H1 (cell line): ENCODE data around the gene SPATA16. TPM values are rescaled to one million over a fixed set of nuclear protein-coding genes. Genes with fewer than 3 reads are reported as not detected.

Source experiments
- BRCA1 ChIP-seq: IDR thresholded peaks from 2 replicates; pipeline ENCODE4 v1.6.1; 2012; ENCODE audit warnings: low read depth, low read length, improper control_type of control experiment
- CBX5 ChIP-seq: fragments of 300-800, 300-1000 bp; sonication (generic); IDR thresholded peaks from 2 replicates; pipeline ENCODE4 v1.7.1; 2016; ENCODE audit warnings: antibody characterized with exemption, low read length, low read depth
- KDM4A ChIP-seq: IDR thresholded peaks from one replicate; pipeline ENCODE4 v1.7.1; 2012; ENCODE audit warnings: low read depth, mild to moderate bottlenecking, moderate library complexity, low read length, inconsistent platforms; ENCODE audit not compliant: severe bottlenecking
- MAFK ChIP-seq: IDR thresholded peaks from 2 replicates; pipeline ENCODE4 v1.6.1; 2012; ENCODE audit warnings: low read depth, mild to moderate bottlenecking, improper control_type of control experiment, low read length
- POLR2A ChIP-seq, 2 experiments: IDR thresholded peaks; 1 replicate in 1 of 2; 2 replicates in 1 of 2; pipeline ENCODE4 v1.6.1; 2011; ENCODE audit warnings: low read depth in 2 of 2, low read length in 2 of 2, mild to moderate bottlenecking in 2 of 2; ENCODE audit errors: control extremely low read depth in 1 of 2
- SIX5 ChIP-seq: IDR thresholded peaks from 2 replicates; pipeline ENCODE4 v1.6.1; 2011; ENCODE audit warnings: mild to moderate bottlenecking, low read depth, low read length
- TEAD4 ChIP-seq: IDR thresholded peaks from 2 replicates; pipeline ENCODE4 v1.6.1; 2012; ENCODE audit warnings: low read depth, low read length, inconsistent platforms, mixed read lengths
- polyA plus RNA-seq, 7 experiments: library from polyadenylated mRNA; depleted of rRNA in 3 of 7; stranded (reverse) in 5 of 7; unstranded in 2 of 7; fragments of >200 nt in 5 of 7; fragments of 200-250 nt in 2 of 7; gene quantifications; 1 replicate in 5 of 7; 2 replicates in 1 of 7; 4 replicates in 1 of 7; pipeline versions ENCODE4 v1.2.1 to v1.2.3, GENCODE V29; 2011 to 2013; ENCODE audit warnings: missing spikeins in 2 of 7, mixed read lengths in 2 of 7
- total RNA-seq: library from RNA; stranded (reverse); fragmentation: NEBNext Ultra II Directional; extraction: Animal tissue kit (Norgen Biotek cat#: 25700); gene quantifications from 2 replicates; pipeline ENCODE4 v1.2.1, GENCODE V29; 2021
- TF ChIP-seq, protein P1 (sequence below): fragments of 300-600 bp; sonication (generic); IDR thresholded peaks from 2 replicates; pipeline ENCODE4 v1.7.1; 2012; ENCODE audit warnings: low read length, moderate library complexity, mild to moderate bottlenecking, inconsistent platforms; ENCODE audit not compliant: insufficient replicate concordance
- TF ChIP-seq, protein P2 (sequence below), 3 experiments: IDR thresholded peaks; 1 replicate in 2 of 3; 2 replicates in 1 of 3; pipeline versions ENCODE4 v1.5.1 to v1.6.1; 2011; ENCODE audit warnings: low read length in 3 of 3, mild to moderate bottlenecking in 3 of 3, inconsistent platforms in 2 of 3, low read depth in 1 of 3, moderate library complexity in 1 of 3; ENCODE audit not compliant: insufficient read depth in 1 of 3; ENCODE audit errors: control extremely low read depth in 1 of 3

The SPATA16 gene
- total and polyA plus RNA-seq, 2 of the 8 experiments (the other 6 are each of a cell fraction or from before 2014, with no cell fraction given) = 0.05 to 2.7 TPM

DNA sequence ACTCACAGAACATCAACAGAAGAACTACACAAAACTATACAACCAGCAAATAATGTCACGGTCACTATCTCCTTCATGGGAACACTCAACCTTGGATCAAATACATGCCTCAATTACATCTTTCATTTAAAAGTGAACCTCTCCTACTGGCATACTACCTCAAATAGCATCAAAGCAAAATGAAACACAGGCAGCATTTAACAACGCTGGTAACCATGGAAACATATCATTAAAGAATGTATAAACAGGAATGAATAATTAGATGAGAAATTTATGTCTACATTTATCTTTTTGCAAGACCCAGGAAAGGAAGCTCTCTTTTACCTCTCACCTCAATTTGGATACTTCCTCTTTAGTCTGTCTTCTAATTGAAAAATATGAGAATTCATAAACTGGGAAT lies 172.4 kb downstream of the SPATA16 start (continued):
- TF ChIP-seq, protein P1, sequence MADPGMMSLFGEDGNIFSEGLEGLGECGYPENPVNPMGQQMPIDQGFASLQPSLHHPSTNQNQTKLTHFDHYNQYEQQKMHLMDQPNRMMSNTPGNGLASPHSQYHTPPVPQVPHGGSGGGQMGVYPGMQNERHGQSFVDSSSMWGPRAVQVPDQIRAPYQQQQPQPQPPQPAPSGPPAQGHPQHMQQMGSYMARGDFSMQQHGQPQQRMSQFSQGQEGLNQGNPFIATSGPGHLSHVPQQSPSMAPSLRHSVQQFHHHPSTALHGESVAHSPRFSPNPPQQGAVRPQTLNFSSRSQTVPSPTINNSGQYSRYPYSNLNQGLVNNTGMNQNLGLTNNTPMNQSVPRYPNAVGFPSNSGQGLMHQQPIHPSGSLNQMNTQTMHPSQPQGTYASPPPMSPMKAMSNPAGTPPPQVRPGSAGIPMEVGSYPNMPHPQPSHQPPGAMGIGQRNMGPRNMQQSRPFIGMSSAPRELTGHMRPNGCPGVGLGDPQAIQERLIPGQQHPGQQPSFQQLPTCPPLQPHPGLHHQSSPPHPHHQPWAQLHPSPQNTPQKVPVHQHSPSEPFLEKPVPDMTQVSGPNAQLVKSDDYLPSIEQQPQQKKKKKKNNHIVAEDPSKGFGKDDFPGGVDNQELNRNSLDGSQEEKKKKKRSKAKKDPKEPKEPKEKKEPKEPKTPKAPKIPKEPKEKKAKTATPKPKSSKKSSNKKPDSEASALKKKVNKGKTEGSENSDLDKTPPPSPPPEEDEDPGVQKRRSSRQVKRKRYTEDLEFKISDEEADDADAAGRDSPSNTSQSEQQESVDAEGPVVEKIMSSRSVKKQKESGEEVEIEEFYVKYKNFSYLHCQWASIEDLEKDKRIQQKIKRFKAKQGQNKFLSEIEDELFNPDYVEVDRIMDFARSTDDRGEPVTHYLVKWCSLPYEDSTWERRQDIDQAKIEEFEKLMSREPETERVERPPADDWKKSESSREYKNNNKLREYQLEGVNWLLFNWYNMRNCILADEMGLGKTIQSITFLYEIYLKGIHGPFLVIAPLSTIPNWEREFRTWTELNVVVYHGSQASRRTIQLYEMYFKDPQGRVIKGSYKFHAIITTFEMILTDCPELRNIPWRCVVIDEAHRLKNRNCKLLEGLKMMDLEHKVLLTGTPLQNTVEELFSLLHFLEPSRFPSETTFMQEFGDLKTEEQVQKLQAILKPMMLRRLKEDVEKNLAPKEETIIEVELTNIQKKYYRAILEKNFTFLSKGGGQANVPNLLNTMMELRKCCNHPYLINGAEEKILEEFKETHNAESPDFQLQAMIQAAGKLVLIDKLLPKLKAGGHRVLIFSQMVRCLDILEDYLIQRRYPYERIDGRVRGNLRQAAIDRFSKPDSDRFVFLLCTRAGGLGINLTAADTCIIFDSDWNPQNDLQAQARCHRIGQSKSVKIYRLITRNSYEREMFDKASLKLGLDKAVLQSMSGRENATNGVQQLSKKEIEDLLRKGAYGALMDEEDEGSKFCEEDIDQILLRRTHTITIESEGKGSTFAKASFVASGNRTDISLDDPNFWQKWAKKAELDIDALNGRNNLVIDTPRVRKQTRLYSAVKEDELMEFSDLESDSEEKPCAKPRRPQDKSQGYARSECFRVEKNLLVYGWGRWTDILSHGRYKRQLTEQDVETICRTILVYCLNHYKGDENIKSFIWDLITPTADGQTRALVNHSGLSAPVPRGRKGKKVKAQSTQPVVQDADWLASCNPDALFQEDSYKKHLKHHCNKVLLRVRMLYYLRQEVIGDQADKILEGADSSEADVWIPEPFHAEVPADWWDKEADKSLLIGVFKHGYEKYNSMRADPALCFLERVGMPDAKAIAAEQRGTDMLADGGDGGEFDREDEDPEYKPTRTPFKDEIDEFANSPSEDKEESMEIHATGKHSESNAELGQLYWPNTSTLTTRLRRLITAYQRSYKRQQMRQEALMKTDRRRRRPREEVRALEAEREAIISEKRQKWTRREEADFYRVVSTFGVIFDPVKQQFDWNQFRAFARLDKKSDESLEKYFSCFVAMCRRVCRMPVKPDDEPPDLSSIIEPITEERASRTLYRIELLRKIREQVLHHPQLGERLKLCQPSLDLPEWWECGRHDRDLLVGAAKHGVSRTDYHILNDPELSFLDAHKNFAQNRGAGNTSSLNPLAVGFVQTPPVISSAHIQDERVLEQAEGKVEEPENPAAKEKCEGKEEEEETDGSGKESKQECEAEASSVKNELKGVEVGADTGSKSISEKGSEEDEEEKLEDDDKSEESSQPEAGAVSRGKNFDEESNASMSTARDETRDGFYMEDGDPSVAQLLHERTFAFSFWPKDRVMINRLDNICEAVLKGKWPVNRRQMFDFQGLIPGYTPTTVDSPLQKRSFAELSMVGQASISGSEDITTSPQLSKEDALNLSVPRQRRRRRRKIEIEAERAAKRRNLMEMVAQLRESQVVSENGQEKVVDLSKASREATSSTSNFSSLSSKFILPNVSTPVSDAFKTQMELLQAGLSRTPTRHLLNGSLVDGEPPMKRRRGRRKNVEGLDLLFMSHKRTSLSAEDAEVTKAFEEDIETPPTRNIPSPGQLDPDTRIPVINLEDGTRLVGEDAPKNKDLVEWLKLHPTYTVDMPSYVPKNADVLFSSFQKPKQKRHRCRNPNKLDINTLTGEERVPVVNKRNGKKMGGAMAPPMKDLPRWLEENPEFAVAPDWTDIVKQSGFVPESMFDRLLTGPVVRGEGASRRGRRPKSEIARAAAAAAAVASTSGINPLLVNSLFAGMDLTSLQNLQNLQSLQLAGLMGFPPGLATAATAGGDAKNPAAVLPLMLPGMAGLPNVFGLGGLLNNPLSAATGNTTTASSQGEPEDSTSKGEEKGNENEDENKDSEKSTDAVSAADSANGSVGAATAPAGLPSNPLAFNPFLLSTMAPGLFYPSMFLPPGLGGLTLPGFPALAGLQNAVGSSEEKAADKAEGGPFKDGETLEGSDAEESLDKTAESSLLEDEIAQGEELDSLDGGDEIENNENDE = no peak
- TF ChIP-seq POLR2A (IDR thresholded peaks at IDR 0.05; ENCODE audit: control extremely low read depth in 1 of 2, low read depth in 2 of 2, low read length in 2 of 2) = no peak
- no peak for TF ChIP-seq MAFK
- no peak for TF ChIP-seq SIX5
- TF ChIP-seq TEAD4 = no peak
- TF ChIP-seq, protein P2, sequence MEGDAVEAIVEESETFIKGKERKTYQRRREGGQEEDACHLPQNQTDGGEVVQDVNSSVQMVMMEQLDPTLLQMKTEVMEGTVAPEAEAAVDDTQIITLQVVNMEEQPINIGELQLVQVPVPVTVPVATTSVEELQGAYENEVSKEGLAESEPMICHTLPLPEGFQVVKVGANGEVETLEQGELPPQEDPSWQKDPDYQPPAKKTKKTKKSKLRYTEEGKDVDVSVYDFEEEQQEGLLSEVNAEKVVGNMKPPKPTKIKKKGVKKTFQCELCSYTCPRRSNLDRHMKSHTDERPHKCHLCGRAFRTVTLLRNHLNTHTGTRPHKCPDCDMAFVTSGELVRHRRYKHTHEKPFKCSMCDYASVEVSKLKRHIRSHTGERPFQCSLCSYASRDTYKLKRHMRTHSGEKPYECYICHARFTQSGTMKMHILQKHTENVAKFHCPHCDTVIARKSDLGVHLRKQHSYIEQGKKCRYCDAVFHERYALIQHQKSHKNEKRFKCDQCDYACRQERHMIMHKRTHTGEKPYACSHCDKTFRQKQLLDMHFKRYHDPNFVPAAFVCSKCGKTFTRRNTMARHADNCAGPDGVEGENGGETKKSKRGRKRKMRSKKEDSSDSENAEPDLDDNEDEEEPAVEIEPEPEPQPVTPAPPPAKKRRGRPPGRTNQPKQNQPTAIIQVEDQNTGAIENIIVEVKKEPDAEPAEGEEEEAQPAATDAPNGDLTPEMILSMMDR (IDR thresholded peaks at IDR 0.05; ENCODE audit: control extremely low read depth in 1 of 3, insufficient read depth in 1 of 3, low read depth in 1 of 3, low read length in 3 of 3) = no peak
- no peak for TF ChIP-seq KDM4A
- no peak for TF ChIP-seq BRCA1
- TF ChIP-seq CBX5 = no peak
